Prostate gland (tissue), 2 donors: ENCODE data around the gene PHF5A. TPM values are rescaled to one million over a fixed set of nuclear protein-coding genes. Genes with fewer than 3 reads are reported as not detected.

ENCODE experiments used
- DNase-seq: peaks from one replicate; pipeline ENCODE4 v3.0.0-alpha.2; 2019; ENCODE audit warnings: low spot score
- H3K27ac ChIP-seq, 2 donors: fragments of 200-600 bp; sonication (generic); 2 replicates each; pipeline ENCODE4 v1.5.1; 2017 to 2019
- H3K27me3 ChIP-seq: fragments of 200-600 bp; sonication (generic); replicated peaks from 2 replicates; pipeline ENCODE4 v1.5.1; 2019; ENCODE audit not compliant: insufficient read depth
- H3K36me3 ChIP-seq, 2 donors: fragments of 200-600 bp; sonication (generic); 1 replicate in 1 of 2; 2 replicates in 1 of 2; pipeline versions ENCODE4 v1.5.1 to v1.8.1; 2017 to 2019
- H3K4me1 ChIP-seq: fragments of 200-600 bp; sonication (generic); replicated peaks from 2 replicates; pipeline ENCODE4 v1.5.1; 2019
- H3K4me3 ChIP-seq, 2 donors: fragments of 200-600 bp; sonication (generic); 2 replicates each; pipeline ENCODE4 v1.5.1; 2017 to 2019
- H3K9me3 ChIP-seq: fragments of 200-600 bp; sonication (generic); 2 replicates; pipeline ENCODE4 v1.5.1; 2017
- CTCF ChIP-seq, 4 experiments: fragments of 200-600 bp in 2 of 4; fragments of 450-650 bp in 2 of 4; sonication (generic) in 2 of 4; IDR thresholded peaks; 1 replicate in 3 of 4; 2 replicates in 1 of 4; pipeline ENCODE4 v1.5.1; 2016 to 2019; ENCODE audit warnings: antibody characterized with exemption in 4 of 4, mild to moderate bottlenecking in 2 of 4, moderate library complexity in 2 of 4
- POLR2A ChIP-seq: fragments of 450-650 bp; IDR thresholded peaks from one replicate; pipeline ENCODE4 v1.6.1; 2016; ENCODE audit warnings: antibody characterized with exemption, mild to moderate bottlenecking
- POLR2AphosphoS5 ChIP-seq: sonication (generic); formaldehyde crosslinking; IDR thresholded peaks from one replicate; pipeline ENCODE4 v1.6.1; 2017; ENCODE audit warnings: antibody characterized with exemption
- WGBS: methylation state at CpG from one replicate; pipeline ENCODE4 v1.1.5; 2018; 5-methylcytosine and 5-hydroxymethylcytosine counted together
- intact Hi-C: fragments of 100-400 bp; cut with DNase I; formaldehyde crosslinking; loops from one replicate; pipeline ENCODE4 v1.14.2; 2022
- total RNA-seq, 2 donors: library from RNA; depleted of rRNA; stranded (reverse); fragments of >200 nt; gene quantifications; one replicate each; pipeline ENCODE4 v1.1.0, GENCODE V29; 2016

Gene PHF5A
- total RNA-seq, 2 donors from 2014 or later = 35.8 to 40.2 TPM

- Histone ChIP-seq H3K27ac (no peak overlapping the region), H3K4me1 (no peaks in the 10 kb centered on the region), H3K27me3 (no peaks in the 10 kb centered on the region), H3K36me3 (no peaks in the 10 kb centered on the region), H3K9me3 (no peaks in the 10 kb centered on the region), H3K4me3 (no peak overlapping the region)
- intact Hi-C loops = no loop called here
- 89% methylated on average over 7 of the region's 7 CpGs for WGBS
- DNase-seq = no peak
- no peak for TF ChIP-seq CTCF (IDR thresholded peaks at IDR 0.05)
- no peak for TF ChIP-seq POLR2A
- no peak for TF ChIP-seq POLR2AphosphoS5
These were observed 16.5 kb upstream of the PHF5A start for GRCh38 chr22:41485033-41485432.

DNA sequence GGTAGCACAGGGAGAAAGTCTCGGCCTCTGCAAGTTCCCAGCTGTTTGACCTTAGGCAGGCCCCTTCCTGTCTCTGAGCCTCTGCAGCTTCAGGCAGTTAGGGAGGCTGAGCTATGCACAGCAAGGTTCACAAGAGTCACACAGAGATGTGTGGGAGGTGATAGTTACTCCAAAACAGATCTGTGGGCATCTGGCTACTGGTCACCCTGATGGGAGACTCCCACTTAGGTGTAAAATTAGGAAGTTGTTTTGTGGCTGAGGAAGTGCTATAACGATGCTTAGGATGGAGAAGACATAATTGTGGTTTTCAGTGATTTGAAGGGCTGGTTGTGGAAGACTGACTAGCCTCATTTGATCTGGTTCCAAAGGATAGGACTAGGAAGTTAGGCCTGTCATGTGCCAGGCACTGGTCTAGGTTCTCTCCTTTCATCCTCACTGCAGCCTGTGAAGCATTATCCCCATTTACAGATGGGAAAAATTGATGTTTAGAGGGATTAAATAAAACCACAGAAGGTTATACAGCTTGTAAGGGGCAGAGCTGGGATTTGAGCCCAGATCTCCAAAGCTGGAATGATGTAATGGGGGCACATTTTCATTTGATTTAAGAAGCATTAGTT, 13.9 kb upstream of the PHF5A start:
- H3K4me3 ChIP-seq = no peak overlapping the region
- no peaks in the 10 kb centered on the region for H3K4me1 ChIP-seq
- H3K36me3 ChIP-seq = no peaks in the 10 kb centered on the region
- no peaks in the 10 kb centered on the region for H3K27me3 ChIP-seq
- intact Hi-C loops = no loop called here
- H3K27ac ChIP-seq = no peak overlapping the region
- 85% methylated on average over 2 of the region's 2 CpGs for WGBS
- TF ChIP-seq CTCF (IDR thresholded peaks at IDR 0.05) (no peak), POLR2A (no peak), POLR2AphosphoS5 (no peak)
- no peaks in the 10 kb centered on the region for H3K9me3 ChIP-seq
- DNase-seq = no peak

GRCh38 chr22:41481925-41482318, 13.4 kb upstream of the PHF5A start:
- no peaks in the 10 kb centered on the region for H3K36me3 ChIP-seq
- intact Hi-C loops = no loop called here
- 48% methylated on average over 5 of the region's 5 CpGs for WGBS
- no peak for DNase-seq
- no peak overlapping the region for H3K27ac ChIP-seq
- no peaks in the 10 kb centered on the region for H3K27me3 ChIP-seq
- H3K4me1 ChIP-seq = no peaks in the 10 kb centered on the region
- TF ChIP-seq CTCF (IDR thresholded peaks at IDR 0.05) (no peak), POLR2AphosphoS5 (no peak), POLR2A (no peak)
- H3K9me3 ChIP-seq = no peaks in the 10 kb centered on the region
- no peak overlapping the region for H3K4me3 ChIP-seq

DNA sequence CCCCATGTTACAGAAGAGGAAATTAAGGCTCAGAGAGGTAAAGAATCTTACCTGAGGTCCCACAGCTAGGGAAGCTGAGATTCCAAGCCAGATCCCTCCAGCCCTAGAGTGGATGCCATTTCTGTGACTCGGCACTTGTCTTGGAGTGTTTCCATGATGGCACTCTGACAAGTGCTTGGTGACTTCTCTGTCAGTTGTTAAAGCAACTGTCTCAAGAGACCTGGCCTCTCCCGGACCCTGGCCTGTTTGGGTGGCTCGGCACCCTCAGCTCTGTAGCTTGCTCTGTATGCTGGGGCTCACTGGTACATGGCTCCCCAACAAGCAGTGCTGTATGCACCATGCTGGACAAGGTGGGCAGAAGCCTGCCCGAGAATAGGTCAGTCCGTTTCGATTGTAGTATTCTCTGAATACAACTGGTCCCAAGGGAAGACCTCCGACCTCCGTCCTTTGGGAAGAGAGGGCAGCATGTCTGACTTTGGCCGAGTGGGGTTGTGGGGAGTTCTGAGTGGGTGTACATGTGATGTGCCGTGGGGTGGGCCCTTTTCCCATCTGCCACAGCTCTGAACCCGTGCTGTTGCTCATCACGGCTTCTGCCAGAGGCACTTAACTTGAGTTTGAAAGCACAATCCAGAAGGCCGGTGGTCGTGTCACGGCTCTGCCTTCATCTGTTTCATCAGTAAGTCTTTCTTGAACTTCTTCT, 12.8 kb upstream of the PHF5A start:
- no peak for DNase-seq
- intact Hi-C loops = no loop called here
- H3K27ac ChIP-seq = no peak overlapping the region
- H3K27me3 ChIP-seq = no peaks in the 10 kb centered on the region
- 77% methylated on average over 14 of the region's 15 CpGs for WGBS
- TF ChIP-seq POLR2AphosphoS5 = no peak
- TF ChIP-seq POLR2A = no peak
- no peak for TF ChIP-seq CTCF (IDR thresholded peaks at IDR 0.05)
- H3K36me3 ChIP-seq = no peaks in the 10 kb centered on the region
- no peaks in the 10 kb centered on the region for H3K9me3 ChIP-seq
- no peaks in the 10 kb centered on the region for H3K4me1 ChIP-seq
- H3K4me3 ChIP-seq = no peak overlapping the region

GRCh38 chr22:41480397-41480735, 11.9 kb upstream of the PHF5A start:
- DNase-seq = no peak
- 59% methylated on average over 7 of the region's 7 CpGs for WGBS
- Histone ChIP-seq H3K36me3 (no peaks in the 10 kb centered on the region), H3K27me3 (no peaks in the 10 kb centered on the region), H3K4me1 (no peaks in the 10 kb centered on the region), H3K9me3 (no peaks in the 10 kb centered on the region), H3K4me3 (no peak overlapping the region), H3K27ac (no peak overlapping the region)
- intact Hi-C loops = no loop called here
- TF ChIP-seq POLR2A = no peak
- no peak for TF ChIP-seq CTCF (IDR thresholded peaks at IDR 0.05)
- TF ChIP-seq POLR2AphosphoS5 = no peak
